HepG2 (cell line): ENCODE measurements around the gene THUMPD2. TPM values are rescaled to one million over a fixed set of nuclear protein-coding genes. Genes with fewer than 3 reads are reported as not detected.

Experiments used
- ATF7 ChIP-seq, 2 experiments: fragments of 450-650 bp in 1 of 2; sonication (generic) in 1 of 2; formaldehyde crosslinking in 1 of 2; IDR thresholded peaks; 2 replicates each; pipeline versions ENCODE4 v1.4.0 to v1.6.1; 2016 to 2020; ENCODE audit warnings: antibody characterized with exemption in 1 of 2, mild to moderate bottlenecking in 1 of 2, missing genetic modification reagents in 1 of 2
- ATRX ChIP-seq: sonication (generic); formaldehyde crosslinking; IDR thresholded peaks from 2 replicates; pipeline ENCODE4 v1.4.0; 2020; ENCODE audit warnings: missing genetic modification reagents, borderline replicate concordance
- DZIP1 ChIP-seq: sonication (generic); formaldehyde crosslinking; IDR thresholded peaks from 2 replicates; pipeline ENCODE4 v1.5.0; 2020; ENCODE audit warnings: mild to moderate bottlenecking, missing genetic modification reagents
- HNRNPL ChIP-seq: fragments of 200-400 bp; formaldehyde crosslinking; IDR thresholded peaks from 2 replicates; pipeline ENCODE4 v1.6.1; 2017; ENCODE audit warnings: mild to moderate bottlenecking, low read depth, low read length
- KMT2A ChIP-seq: sonication (generic); formaldehyde crosslinking; IDR thresholded peaks from 2 replicates; pipeline ENCODE4 v1.4.0; 2020; ENCODE audit warnings: missing genetic modification reagents
- MLLT10 ChIP-seq: sonication (generic); formaldehyde crosslinking; IDR thresholded peaks from 2 replicates; pipeline ENCODE4 v1.4.0; 2020; ENCODE audit warnings: missing genetic modification reagents
- NFKBIZ ChIP-seq: IDR thresholded peaks from 2 replicates; pipeline ENCODE4 v1.6.1; 2018; ENCODE audit warnings: missing genetic modification reagents, missing compliant biosample characterization
- PHF8 ChIP-seq: sonication (generic); formaldehyde crosslinking; IDR thresholded peaks from 2 replicates; pipeline ENCODE4 v1.5.0; 2020; ENCODE audit warnings: missing genetic modification reagents
- PITX1 ChIP-seq: sonication (generic); formaldehyde crosslinking; IDR thresholded peaks from 2 replicates; pipeline ENCODE4 v1.5.1; 2020; ENCODE audit warnings: mild to moderate bottlenecking, missing genetic modification reagents
- RERE ChIP-seq: IDR thresholded peaks from 2 replicates; pipeline ENCODE4 v1.6.1; 2016; ENCODE audit warnings: low read depth, missing genetic modification reagents, missing compliant biosample characterization
- SIN3A ChIP-seq: IDR thresholded peaks from 2 replicates; pipeline ENCODE4 v1.6.1; 2011; ENCODE audit warnings: low read depth, mild to moderate bottlenecking, control low read depth, low read length, borderline replicate concordance
- SMARCE1 ChIP-seq: fragments of 450-650 bp; IDR thresholded peaks from 2 replicates; pipeline ENCODE4 v1.6.1; 2017; ENCODE audit warnings: borderline replicate concordance
- ZFP62 ChIP-seq: sonication (generic); formaldehyde crosslinking; IDR thresholded peaks from 2 replicates; pipeline ENCODE4 v1.4.0; 2020; ENCODE audit warnings: missing genetic modification reagents
- ZNF280D ChIP-seq: sonication (generic); formaldehyde crosslinking; IDR thresholded peaks from 2 replicates; pipeline ENCODE4 v1.5.1; 2020; ENCODE audit warnings: mild to moderate bottlenecking, missing genetic modification reagents
- ZXDC ChIP-seq: sonication (generic); formaldehyde crosslinking; IDR thresholded peaks from 2 replicates; pipeline ENCODE4 v1.5.0; 2020; ENCODE audit warnings: mild to moderate bottlenecking, missing genetic modification reagents
- polyA plus RNA-seq, 8 experiments: library from polyadenylated mRNA; depleted of rRNA in 3 of 8; stranded (reverse) in 7 of 8; unstranded in 1 of 8; fragments of >200 nt; fragmentation: Illumina TruSeq in 4 of 8; extraction: Trizol in 4 of 8; gene quantifications; 2 replicates each; pipeline versions ENCODE4 v1.2.1 to v1.2.3, GENCODE V29; 2011 to 2016; ENCODE audit warnings: low read depth in 4 of 8, missing spikeins in 1 of 8, mixed read lengths in 1 of 8; ENCODE audit not compliant: insufficient read depth in 1 of 8
- total RNA-seq, 5 experiments: library from RNA; depleted of rRNA; stranded (reverse); fragments of >200 nt; fragmentation: Illumina TruSeq; extraction: Trizol; gene quantifications; 2 replicates each; pipeline ENCODE4 v1.2.3, GENCODE V29; 2016; ENCODE audit warnings: low read depth in 1 of 5

The THUMPD2 gene
- total and polyA plus RNA-seq, 2 of the 13 experiments (the other 11 are each of a cell fraction or from before 2014, with no cell fraction given): 11.8 to 15.6 TPM

GRCh38 chr2:39778775-39779340, at the start of gene THUMPD2 (continued):
- TF ChIP-seq ZNF280D (CRISPR knock-in tag) (peak; percentile 63; the same call in 1 of the 2 replicates), HNRNPL (0 out of 2 replicates have a peak, but pooled peaks have one; percentile 17), KMT2A (CRISPR knock-in tag) (peak; percentile 97), RERE (CRISPR knock-in tag) (no peak), SMARCE1 (no peak), ZXDC (CRISPR knock-in tag) (peak; percentile 51; the same call in 1 of the 2 replicates), ATF7 (IDR thresholded peaks at IDR 0.05) (no peak), ATF7 (CRISPR knock-in tag; IDR thresholded peaks at IDR 0.05) (peak; percentile 63; the same call in 1 of the 2 replicates), PITX1 (CRISPR knock-in tag) (peak; percentile 49; the same call in 1 of the 2 replicates), NFKBIZ (CRISPR knock-in tag) (no peak), ATRX (CRISPR knock-in tag) (no peak), PHF8 (CRISPR knock-in tag) (peak; percentile 98), SIN3A (peak; percentile 74; the same call in 1 of the 2 replicates), ZFP62 (CRISPR knock-in tag) (no peak), DZIP1 (CRISPR knock-in tag) (0 out of 2 replicates have a peak, but pooled peaks have one; percentile 54), MLLT10 (CRISPR knock-in tag) (no peak)
